HG02798 (cell line): ENCODE measurements around the gene EIF3J.
A peak's percentile ranks its signal among the peaks of the same experiment; 100 is the strongest.

Experiments used
- ATAC-seq: cut with Tn5 transposase; IDR thresholded peaks from one replicate; pipeline ENCODE4 v1.9.1; 2021; ENCODE audit warnings: mild to moderate bottlenecking; ENCODE audit not compliant: unreplicated experiment, poor library complexity

The EIF3J gene

GRCh38 chr15:44591326-44591725 is 54.4 kb downstream of the EIF3J start:
- ATAC-seq: no peak

- no peak for ATAC-seq
These were observed 56.2 kb downstream of the EIF3J start for GRCh38 chr15:44593042-44593736.

GRCh38 chr15:44595246-44595645 is 58.3 kb downstream of the EIF3J start:
- ATAC-seq: no peak

GRCh38 chr15:44595656-44596510 is 58.9 kb downstream of the EIF3J start:
- peak; percentile 57 for ATAC-seq

GRCh38 chr15:44596511-44597010 is 59.6 kb downstream of the EIF3J start:
- no peak for ATAC-seq

GRCh38 chr15:44598066-44598465 is 61.1 kb downstream of the EIF3J start:
- ATAC-seq: no peak

GRCh38 chr15:44598892-44599291 is 61.9 kb downstream of the EIF3J start:
- ATAC-seq: no peak

GRCh38 chr15:44603126-44603525 is 66.2 kb downstream of the EIF3J start:
- ATAC-seq: no peak

GRCh38 chr15:44606740-44607139 is 69.8 kb downstream of the EIF3J start:
- ATAC-seq: no peak
